ENCODE data around the gene FAT3.

The FAT3 gene

DNA sequence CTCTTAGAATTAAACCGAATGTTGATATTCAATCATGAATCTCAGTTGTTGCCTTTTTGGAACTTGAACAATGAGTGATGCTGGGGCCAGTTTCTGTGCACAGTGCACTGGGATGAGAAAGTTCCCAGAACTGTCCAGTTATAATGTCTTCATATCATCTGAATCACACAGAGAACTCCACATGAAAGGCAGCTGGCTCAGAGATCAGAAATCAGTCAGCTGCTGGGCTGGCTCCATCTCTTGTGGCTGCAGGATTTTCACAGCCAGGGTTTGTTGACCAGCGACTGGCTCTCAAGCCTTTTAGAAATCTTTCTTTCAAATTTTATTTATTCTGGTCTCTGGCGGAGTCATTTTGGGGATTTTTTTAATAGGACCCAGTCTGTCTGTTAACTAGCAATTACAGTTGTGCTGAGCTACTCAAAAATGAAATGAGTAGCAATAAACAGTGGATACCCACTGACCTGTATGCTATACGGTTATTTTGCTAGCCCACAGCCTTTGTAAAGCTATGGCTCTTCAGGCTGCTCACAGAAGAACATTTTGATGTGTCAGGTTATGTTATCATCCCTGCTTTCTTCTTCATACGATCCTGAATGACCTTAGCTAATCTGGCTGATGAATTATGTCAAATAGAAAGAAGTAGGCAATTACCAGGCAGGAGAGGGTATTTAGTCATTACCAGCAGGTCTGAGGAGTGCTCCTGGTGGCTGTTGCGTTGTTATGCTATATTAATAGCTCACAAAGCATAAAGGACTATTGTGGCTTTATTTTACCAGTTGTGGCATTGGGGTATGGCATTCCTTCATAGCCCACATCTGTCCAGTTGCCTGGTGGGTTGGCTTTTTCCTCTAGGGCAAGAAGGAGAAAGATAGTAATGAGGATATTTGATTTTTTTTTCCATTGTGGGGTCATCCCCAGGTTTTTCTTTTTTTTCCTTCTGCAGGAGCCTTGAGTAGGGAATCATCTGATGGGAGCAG lies 3.6 kb downstream of the FAT3 start:
- no peak for DNase-seq (ENCODE audit: low spot score)

DNA sequence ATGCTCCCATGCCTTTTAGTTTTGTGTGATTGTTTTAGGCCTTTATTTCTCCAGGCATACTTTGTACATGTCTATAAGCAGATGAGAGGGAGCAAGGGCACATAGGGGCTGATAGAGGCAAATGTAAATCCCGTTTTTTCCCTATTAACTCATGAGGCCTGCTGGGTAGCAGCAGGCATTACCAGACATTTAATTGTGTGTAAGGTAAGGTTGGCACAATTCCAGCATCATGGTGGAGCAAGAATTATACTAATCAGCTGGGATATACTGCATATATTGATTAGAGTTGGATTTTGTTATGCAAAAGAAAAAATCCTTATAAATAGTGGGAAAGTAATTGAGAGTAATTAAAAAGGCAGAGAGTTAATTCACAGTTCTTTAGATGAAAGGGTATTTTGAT lies 12.2 kb downstream of the FAT3 start:
- DNase-seq (ENCODE audit: low spot score): no peak

DNA sequence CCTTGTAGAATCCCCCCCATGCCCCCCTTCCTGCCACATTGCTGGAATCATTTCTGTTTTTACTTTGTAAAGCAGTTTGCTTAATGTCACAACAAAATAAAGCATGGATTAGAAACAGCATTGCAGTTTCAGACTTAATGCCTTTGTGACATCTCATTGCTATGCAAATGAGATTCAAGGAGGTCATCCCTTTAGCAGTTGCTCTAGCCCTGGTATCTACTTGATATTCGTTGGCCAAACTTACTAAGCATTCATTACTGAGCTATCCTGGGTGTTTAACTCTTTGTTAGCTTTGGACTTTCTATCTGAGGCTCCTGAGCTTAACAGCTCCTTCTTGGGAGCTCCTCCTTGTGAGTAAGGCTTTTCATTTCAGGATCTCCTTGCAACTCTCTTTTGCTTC lies 16.3 kb downstream of the FAT3 start:
- DNase-seq (ENCODE audit: low spot score): no peak

DNA sequence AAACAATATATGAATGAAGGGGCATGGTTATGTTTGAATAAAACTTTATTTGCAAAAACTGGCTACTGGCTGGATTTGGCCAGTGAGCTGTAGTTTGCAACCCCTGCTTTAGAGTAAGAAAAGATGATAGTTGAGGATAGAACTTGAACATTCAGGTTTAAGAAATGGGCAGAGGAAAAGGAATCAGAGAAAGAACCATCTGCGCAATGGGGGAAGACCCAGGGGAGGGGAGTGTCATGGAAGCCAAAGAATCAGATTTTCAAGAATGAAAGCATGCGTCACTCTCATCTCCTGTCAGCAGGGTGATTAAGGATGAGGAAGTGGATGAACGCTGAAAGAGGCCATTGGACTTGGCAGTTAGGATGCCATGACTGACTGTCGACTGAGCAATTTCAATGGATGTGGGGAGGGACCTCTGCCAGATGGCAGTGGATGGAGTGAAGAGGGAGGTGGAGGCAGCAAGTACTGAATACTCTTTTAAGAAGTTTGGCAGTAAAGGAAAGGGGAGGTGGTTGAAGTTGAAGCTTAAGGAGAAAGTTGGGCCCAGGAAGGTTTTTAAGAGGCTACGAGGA lies 21.2 kb downstream of the FAT3 start:
- no peak for DNase-seq (ENCODE audit: low spot score)

DNA sequence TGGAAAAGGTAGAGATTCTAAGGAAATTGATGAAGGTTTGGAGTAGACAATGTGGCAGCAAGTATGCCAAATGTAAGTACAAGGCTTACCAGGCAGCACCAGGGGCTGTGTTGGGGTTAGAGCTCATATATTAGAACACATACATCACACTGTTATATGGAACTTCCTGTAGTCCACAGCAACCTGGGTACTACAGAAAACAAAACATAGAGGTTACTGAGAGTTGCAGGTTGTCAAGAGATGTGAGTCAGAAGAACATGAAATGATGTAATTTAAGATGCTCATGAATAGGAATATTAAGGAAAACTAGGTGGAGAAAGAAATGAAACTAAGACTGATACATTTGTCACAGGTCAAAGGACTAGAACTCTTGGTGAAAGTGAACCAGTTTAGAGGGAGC lies 22.0 kb downstream of the FAT3 start:
- no peak for DNase-seq (ENCODE audit: low spot score)

DNA sequence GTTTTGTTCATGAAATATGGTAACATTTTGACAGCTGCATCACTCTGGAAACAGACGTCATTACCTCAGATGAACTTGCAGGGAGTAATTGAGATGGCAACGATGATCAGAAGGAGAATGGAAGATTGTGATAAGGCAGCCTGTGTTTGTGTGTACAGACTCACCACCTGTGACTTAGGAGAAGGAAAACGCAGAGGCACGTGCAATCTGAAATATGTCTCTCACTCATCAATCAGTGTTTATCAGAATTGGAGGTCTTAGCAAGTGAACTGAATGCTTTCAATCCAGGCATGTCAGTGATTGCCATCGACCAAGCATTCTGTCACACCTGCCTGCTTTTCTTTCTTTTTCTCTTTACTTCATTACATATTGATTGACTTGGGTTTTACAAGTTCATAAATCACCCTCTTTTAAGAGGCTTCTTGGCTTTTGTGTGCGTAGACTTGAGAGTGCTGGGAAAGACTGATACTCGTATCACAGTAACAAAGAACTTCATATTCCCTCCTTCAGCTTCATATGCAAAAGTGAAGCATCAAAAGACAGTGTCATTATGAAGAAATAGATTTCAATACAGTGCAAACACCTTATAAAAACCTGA lies 24.6 kb downstream of the FAT3 start:
- DNase-seq (ENCODE audit: low spot score): no peak

DNA sequence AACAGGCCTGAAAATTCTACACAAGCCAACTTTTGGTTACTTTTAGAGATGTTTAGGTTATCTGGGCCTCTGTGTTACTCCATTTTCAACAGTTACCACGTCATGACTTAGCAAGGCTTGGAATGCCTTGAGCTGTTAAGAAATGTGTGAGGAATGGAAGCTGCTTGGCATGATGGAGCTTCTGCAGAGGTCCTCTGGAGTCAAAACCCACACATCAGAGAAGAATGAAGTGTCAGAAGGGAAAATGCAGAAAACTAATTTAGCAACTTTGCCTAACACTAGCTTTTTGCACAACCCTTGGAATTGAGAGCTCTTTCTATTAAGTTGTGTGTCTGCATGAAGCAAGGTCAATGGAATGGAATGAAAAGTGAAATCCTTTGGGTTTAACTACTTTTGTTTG lies 27.4 kb downstream of the FAT3 start:
- no peak for DNase-seq (ENCODE audit: low spot score)

DNA sequence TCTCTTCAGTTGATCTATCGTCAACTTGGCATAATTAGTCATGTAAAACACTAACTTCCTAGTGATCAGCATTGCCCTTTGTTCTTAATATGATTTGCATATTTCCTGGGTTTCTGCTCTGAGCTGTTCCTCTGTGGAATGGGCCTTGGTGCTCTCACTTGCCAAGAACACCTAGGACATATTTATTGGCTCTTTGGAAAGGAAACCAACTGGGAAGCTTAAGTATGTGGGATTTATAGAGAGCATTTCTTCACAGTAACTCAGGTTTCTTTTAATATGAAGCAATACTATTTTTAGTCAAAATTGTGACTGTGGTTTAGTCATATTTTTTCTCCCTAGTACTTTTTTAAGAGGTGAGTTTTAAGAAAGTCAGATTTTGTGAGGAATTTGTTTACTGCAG lies 28.8 kb downstream of the FAT3 start:
- DNase-seq (ENCODE audit: low spot score): no peak

DNA sequence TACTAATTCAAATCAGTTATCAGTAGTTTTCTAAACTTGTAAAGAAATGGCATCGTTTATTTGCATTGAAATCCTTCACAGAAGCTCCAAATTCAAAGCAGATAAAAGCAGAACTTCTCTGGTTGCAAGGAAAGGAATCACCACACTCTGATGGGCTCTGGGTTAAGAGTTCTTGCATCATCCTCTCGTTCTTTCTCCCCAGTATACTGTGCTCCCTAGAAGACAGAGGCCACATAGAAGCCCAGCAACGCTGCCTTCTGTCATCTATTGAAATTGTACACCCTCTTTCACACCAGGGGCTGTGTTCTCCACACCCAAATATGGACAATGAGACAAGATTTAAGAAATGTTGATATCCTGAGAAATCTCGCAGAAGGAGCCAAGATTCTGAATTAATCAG lies 29.3 kb downstream of the FAT3 start:
- no peak for DNase-seq (ENCODE audit: low spot score)

DNA sequence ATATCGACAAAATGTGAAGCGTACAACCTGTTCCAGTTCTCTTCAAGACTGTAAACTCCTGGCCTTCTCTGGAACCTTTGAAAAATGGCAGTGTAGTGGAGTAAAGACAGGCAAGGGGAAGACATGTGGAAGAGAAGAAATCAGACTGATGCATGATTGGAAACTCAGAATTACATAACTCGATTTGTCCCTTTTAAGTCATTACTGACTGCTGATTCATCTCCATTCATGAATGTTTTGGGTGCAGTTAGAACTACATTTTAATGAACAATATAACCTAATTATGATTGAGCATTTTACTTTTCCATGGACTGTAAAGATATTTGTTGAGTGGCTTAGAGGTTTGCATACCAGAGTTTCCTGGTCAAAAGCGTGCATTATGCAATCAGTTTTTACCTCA lies 32.9 kb downstream of the FAT3 start:
- DNase-seq (ENCODE audit: low spot score): no peak

DNA sequence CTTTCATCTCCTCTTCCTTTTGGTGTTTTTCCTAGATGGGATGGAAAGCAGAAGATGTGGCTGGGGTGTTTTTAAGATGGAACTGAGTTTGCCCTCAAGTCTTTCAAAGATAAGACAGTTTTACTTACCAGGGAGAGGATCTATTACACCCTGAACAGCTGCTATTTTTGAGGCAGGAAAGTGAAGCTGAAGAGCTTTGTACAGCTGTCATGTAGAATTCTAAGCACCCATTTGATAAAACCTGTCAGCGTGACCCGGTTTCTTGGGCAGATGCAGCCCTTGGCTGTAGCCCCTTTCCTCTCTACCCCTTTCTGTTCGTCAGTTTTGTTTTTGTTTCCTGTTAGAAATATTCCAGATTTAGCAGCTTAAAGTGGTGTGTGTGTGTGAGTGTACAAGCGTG lies 35.2 kb downstream of the FAT3 start:
- DNase-seq (ENCODE audit: low spot score): no peak

DNA sequence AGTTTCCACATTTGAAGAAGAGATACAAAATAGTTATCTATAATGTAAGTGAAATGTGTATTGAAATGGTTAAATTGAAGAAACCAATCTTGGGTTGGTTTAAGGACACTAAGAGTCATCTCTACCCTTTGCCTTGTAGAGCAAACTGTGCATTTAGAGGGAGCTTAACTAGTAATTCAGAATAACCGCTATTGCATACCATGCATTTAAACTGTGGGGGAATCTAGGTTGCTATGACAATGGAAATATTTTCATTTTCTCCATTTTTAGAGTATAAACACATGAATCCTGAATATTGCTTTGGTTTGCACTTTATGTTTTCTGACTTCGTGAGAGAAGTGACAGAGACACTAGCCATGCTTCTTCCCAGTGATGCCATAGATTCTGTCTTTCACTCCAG lies 39.7 kb downstream of the FAT3 start:
- no peak for DNase-seq (ENCODE audit: low spot score)

DNA sequence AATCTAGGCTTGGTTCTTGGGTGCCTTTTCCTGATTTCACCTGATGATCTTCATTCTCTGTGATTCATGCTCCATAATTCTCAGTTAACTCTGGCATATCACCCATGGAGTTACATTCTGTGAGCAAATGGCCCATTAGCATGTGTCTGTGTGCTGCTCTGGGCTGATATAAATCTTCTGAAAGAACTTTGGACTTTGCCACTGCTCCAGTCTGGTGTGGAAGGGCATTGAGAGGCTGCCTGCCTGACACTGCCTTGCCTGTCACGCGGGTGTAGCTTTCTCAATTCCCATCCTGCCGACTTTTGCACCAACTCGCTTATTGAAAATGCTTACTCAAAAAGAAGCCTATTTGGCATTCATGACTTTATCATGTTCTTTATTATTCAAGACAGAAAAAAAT lies 42.2 kb downstream of the FAT3 start:
- DNase-seq (ENCODE audit: low spot score): no peak

DNA sequence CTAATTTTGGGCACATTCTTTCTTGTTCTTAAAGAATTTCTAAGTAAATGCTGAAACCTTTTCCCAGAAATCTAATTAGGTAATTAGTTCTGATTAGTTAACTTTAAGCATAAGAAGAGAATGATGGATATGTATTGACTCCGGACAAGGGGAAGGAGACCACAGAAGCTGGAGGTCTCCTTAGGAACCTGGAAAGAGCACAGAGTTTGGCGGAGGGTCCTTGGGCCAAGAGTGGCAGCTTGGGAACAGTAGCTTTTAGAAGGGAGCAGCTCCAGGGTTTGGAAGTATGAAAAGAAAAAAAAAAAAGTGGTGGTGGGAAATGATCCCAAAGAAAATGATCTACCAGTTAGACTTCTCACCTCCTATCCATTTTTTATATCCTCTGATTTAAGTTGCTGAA lies 42.7 kb downstream of the FAT3 start:
- DNase-seq (ENCODE audit: low spot score): no peak

DNA sequence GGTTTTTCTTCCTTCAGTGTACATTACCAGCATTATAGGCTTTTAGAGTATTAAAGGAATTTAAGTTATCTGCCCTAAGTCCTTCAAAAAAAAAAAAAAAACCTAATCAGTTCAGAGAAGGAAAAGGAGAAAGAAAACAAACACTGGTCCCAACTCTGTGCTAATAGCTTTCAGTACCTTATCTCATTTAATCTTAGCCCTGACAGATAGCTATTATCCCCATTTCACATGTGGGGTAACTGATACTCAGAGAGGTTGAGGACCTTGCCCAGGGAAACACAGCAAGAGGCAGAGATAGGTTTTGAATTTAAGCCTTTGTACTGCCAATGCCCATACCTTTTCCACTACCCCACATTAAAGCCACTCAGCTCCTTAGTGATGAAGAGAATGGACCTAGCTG lies 43.4 kb downstream of the FAT3 start:
- no peak for DNase-seq (ENCODE audit: low spot score)

DNA sequence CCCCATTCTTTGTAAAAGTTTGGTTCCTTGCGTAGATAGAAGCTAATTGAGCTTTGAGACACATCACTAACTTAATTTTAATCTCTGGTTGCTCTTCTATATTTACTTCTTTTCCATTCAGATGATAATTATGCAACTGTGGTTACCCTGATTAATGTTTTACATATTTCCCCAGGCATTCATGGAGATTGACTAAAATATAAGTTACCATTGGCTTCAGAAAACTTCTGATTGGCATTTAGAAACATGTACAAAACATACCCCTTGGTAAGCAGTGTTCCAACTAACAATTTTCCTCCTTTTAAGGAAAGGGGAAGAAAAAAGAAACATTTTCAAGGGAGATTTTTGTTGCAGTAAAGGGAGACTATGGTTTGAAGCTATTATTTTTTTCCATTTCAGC lies 43.9 kb downstream of the FAT3 start:
- no peak for DNase-seq (ENCODE audit: low spot score)

DNA sequence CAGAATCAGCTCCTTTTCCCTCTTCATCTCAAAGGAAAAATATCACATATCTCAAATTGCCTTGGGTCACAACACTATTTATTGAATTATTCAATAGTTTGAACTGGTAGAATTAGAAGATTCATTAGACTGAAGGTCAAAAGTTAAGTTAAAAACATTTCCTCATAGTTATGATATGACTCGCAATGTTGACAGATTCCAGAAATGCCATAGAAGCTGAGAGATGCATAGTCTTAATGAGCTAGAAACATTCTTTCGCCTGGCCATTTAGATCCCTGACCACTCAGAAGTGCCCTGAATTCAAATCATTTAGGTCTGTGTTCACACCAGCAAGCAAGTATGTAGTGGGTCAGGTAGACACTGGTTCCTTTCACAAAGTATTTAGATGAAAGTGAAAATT lies 44.4 kb downstream of the FAT3 start:
- DNase-seq (ENCODE audit: low spot score): no peak

DNA sequence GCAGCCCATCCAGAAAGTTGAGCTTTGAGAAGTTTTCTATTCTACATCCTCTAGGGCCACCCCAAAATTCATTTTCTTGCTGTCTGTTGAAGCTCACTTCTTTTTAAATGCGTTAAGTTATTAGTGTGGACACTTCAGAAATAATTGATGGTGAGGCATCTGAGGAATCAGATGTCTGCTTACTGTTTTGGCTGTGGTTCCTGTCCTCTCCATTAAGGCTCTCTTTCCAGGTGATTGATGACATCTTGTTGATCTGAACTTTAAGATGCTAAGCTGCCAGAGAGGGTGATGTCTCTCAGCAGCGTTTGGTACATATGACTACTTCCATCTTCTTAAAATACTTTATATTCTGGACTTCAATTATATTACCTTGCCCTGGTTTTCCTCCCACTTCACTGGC lies 45.2 kb downstream of the FAT3 start:
- no peak for DNase-seq (ENCODE audit: low spot score)

DNA sequence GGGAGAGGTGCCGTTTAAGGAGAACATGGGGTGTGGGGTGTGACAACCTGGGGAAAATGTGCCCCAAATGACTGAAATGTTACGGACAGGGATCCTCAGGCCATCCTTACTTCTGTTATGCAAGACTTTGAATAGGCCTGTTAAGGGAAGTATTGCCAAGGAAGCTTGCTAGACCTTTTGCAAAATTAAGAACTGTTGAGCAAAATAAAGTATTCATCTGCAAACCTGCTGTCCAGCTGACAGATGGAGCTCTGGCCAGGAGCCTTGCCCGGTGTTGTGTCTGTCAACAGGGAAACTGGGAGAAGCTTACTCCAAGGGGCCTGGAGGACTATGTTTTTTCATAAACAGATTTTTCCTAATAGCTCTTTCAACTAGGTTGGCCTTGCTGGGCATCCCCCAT lies 48.0 kb downstream of the FAT3 start:
- DNase-seq (ENCODE audit: low spot score): no peak

Data from iPS-NIHi11 (cell line).